ENCODE measurements around the gene ADAM17. TPM values are rescaled to one million over a fixed set of nuclear protein-coding genes. Genes with fewer than 3 reads are reported as not detected.

ADAM17 gene
- total and polyA plus RNA-seq, 2 of the 13 experiments (the other 11 are each of a cell fraction or from before 2014, with no cell fraction given): 6.5 to 33.4 TPM

DNA sequence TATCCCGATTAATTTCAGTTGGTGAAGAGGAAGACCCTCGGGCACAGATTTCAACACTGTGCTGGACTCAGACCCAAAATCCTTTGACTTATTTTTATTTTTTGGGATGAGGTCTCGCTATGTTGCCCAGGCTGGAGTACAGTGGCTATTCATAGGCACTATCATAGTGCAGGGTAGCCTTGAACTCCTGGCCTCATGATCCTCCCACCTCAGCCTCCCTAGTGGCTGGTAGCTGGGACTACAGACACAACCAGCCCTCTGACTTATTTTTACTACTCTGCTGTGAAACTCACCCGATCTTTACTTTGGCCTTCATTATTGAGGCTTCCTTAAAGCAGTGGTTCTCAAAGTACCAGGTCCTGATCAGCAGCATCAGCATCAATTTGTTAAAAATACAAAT lies 18.2 kb upstream of the ADAM17 start:
- ChIA-PET POLR2A (interaction anchor here (1.4 kb wide), 1 partner anchor 18 kb away, joined by 5 read pairs; the partner anchor contains the start of gene ADAM17), CTCF (ENCODE audit: low intra/inter-chr PET ratio, low total read pairs) (no interaction called here)
- Histone ChIP-seq H3K9ac (ENCODE audit: insufficient read depth, low read depth, low read length) (no peak overlapping the region), H3K9me3 (ENCODE audit: low read length) (no peaks in the 10 kb centered on the region), H3K4me1 (ENCODE audit: insufficient read depth, low read length) (peaks cover 15% of the 10 kb centered on the region), H3K36me3 (replicated peaks in 1 of 2; ENCODE audit: control insufficient read depth in 1 of 2, insufficient read depth in 2 of 2, low read length in 2 of 2) (no peaks in the 10 kb centered on the region), H4K20me1 (ENCODE audit: insufficient read depth, low read length) (no peaks in the 10 kb centered on the region), H2AFZ (ENCODE audit: low read length) (no peak overlapping the region), H3K4me2 (ENCODE audit: low read depth, low read length) (no peak overlapping the region), H3K27me3 (ENCODE audit: control insufficient read depth in 1 of 2, insufficient read depth in 2 of 2, low read length in 2 of 2) (no peaks in the 10 kb centered on the region), H3K4me3 (replicated peaks in 1 of 3; ENCODE audit: insufficient read depth in 1 of 3, low read depth in 2 of 3, low read length in 3 of 3) (no peak overlapping the region), H3K27ac (ENCODE audit: extremely low read length, insufficient read depth, low read length) (no peak overlapping the region), H3K79me2 (ENCODE audit: insufficient read depth, low read length) (no peaks in the 10 kb centered on the region)
- peak; percentile 26 for DNase-seq (ENCODE audit: low spot score)
- peak; percentile 23 for FAIRE-seq
- in situ Hi-C loops (cut with HindIII; ENCODE audit: extremely low pct_ligation_motif_present, low pct_unique_long_range_greater_than_20kb): no loop called here
- peak; percentile 58 for ATAC-seq
- no TSS peak for BruUV-seq (replicated peaks)
- TF ChIP-seq, protein P1, sequence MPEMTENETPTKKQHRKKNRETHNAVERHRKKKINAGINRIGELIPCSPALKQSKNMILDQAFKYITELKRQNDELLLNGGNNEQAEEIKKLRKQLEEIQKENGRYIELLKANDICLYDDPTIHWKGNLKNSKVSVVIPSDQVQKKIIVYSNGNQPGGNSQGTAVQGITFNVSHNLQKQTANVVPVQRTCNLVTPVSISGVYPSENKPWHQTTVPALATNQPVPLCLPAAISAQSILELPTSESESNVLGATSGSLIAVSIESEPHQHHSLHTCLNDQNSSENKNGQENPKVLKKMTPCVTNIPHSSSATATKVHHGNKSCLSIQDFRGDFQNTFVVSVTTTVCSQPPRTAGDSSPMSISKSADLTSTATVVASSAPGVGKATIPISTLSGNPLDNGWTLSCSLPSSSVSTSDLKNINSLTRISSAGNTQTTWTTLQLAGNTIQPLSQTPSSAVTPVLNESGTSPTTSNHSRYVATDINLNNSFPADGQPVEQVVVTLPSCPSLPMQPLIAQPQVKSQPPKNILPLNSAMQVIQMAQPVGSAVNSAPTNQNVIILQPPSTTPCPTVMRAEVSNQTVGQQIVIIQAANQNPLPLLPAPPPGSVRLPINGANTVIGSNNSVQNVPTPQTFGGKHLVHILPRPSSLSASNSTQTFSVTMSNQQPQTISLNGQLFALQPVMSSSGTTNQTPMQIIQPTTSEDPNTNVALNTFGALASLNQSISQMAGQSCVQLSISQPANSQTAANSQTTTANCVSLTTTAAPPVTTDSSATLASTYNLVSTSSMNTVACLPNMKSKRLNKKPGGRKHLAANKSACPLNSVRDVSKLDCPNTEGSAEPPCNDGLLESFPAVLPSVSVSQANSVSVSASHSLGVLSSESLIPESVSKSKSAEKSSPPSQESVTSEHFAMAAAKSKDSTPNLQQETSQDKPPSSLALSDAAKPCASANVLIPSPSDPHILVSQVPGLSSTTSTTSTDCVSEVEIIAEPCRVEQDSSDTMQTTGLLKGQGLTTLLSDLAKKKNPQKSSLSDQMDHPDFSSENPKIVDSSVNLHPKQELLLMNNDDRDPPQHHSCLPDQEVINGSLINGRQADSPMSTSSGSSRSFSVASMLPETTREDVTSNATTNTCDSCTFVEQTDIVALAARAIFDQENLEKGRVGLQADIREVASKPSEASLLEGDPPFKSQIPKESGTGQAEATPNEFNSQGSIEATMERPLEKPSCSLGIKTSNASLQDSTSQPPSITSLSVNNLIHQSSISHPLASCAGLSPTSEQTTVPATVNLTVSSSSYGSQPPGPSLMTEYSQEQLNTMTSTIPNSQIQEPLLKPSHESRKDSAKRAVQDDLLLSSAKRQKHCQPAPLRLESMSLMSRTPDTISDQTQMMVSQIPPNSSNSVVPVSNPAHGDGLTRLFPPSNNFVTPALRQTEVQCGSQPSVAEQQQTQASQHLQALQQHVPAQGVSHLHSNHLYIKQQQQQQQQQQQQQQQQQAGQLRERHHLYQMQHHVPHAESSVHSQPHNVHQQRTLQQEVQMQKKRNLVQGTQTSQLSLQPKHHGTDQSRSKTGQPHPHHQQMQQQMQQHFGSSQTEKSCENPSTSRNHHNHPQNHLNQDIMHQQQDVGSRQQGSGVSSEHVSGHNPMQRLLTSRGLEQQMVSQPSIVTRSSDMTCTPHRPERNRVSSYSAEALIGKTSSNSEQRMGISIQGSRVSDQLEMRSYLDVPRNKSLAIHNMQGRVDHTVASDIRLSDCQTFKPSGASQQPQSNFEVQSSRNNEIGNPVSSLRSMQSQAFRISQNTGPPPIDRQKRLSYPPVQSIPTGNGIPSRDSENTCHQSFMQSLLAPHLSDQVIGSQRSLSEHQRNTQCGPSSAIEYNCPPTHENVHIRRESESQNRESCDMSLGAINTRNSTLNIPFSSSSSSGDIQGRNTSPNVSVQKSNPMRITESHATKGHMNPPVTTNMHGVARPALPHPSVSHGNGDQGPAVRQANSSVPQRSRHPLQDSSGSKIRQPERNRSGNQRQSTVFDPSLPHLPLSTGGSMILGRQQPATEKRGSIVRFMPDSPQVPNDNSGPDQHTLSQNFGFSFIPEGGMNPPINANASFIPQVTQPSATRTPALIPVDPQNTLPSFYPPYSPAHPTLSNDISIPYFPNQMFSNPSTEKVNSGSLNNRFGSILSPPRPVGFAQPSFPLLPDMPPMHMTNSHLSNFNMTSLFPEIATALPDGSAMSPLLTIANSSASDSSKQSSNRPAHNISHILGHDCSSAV (CRISPR knock-in tag; IDR thresholded peaks at IDR 0.05; ENCODE audit: borderline replicate concordance): no peak
- TF ChIP-seq DR1 (CRISPR knock-in tag; IDR thresholded peaks at IDR 0.05) (no peak), NR2F1 (CRISPR knock-in tag; IDR thresholded peaks at IDR 0.05) (peak in 1 of 2 experiments; percentile 38; a peak in 2 of 4 replicates), ZNF121 (CRISPR knock-in tag; IDR thresholded peaks at IDR 0.05) (peak; percentile 77; the same call in 1 of the 2 replicates)
- TF ChIP-seq, protein P2, sequence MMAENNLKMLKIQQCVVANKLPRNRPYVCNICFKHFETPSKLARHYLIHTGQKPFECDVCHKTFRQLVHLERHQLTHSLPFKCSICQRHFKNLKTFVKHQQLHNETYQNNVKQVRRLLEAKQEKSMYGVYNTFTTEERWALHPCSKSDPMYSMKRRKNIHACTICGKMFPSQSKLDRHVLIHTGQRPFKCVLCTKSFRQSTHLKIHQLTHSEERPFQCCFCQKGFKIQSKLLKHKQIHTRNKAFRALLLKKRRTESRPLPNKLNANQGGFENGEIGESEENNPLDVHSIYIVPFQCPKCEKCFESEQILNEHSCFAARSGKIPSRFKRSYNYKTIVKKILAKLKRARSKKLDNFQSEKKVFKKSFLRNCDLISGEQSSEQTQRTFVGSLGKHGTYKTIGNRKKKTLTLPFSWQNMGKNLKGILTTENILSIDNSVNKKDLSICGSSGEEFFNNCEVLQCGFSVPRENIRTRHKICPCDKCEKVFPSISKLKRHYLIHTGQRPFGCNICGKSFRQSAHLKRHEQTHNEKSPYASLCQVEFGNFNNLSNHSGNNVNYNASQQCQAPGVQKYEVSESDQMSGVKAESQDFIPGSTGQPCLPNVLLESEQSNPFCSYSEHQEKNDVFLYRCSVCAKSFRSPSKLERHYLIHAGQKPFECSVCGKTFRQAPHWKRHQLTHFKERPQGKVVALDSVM (CRISPR knock-in tag; IDR thresholded peaks at IDR 0.05): peak; percentile 62; the same call in 1 of the 2 replicates
- TF ChIP-seq, protein P3, sequence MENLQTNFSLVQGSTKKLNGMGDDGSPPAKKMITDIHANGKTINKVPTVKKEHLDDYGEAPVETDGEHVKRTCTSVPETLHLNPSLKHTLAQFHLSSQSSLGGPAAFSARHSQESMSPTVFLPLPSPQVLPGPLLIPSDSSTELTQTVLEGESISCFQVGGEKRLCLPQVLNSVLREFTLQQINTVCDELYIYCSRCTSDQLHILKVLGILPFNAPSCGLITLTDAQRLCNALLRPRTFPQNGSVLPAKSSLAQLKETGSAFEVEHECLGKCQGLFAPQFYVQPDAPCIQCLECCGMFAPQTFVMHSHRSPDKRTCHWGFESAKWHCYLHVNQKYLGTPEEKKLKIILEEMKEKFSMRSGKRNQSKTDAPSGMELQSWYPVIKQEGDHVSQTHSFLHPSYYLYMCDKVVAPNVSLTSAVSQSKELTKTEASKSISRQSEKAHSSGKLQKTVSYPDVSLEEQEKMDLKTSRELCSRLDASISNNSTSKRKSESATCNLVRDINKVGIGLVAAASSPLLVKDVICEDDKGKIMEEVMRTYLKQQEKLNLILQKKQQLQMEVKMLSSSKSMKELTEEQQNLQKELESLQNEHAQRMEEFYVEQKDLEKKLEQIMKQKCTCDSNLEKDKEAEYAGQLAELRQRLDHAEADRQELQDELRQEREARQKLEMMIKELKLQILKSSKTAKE (CRISPR knock-in tag; IDR thresholded peaks at IDR 0.05; ENCODE audit: borderline replicate concordance): no peak
- TF ChIP-seq, protein P4, sequence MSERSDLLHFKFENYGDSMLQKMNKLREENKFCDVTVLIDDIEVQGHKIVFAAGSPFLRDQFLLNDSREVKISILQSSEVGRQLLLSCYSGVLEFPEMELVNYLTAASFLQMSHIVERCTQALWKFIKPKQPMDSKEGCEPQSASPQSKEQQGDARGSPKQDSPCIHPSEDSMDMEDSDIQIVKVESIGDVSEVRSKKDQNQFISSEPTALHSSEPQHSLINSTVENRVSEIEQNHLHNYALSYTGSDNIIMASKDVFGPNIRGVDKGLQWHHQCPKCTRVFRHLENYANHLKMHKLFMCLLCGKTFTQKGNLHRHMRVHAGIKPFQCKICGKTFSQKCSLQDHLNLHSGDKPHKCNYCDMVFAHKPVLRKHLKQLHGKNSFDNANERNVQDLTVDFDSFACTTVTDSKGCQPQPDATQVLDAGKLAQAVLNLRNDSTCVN (CRISPR knock-in tag; IDR thresholded peaks at IDR 0.05; ENCODE audit: borderline replicate concordance): no peak
- WGBS (ENCODE audit: low lambda C conversion rate): 50% methylated on average over 4 of the region's 4 CpGs
- intact Hi-C loops (cut with micrococcal nuclease; ENCODE audit: unreplicated experiment): no loop called here
